Endodermal cell (in vitro differentiated cells): ENCODE results near the gene CASP2. TPM values are rescaled to one million over a fixed set of nuclear protein-coding genes. Genes with fewer than 3 reads are reported as not detected.

Source experiments
- DNase-seq: peaks from one replicate; pipeline ENCODE4 v3.0.0-alpha.2; 2017
- H3K27ac ChIP-seq: 2 replicates; pipeline ENCODE4 v1.5.1; 2013; ENCODE audit warnings: mild to moderate bottlenecking, low read depth, low read length, moderate library complexity
- H3K27me3 ChIP-seq: 2 replicates; pipeline ENCODE4 v1.6.1; 2013; ENCODE audit warnings: mild to moderate bottlenecking, low read length, moderate library complexity; ENCODE audit not compliant: insufficient read depth, control insufficient read depth, poor library complexity, severe bottlenecking
- H3K36me3 ChIP-seq: 2 replicates; pipeline ENCODE4 v1.7.0; 2013; ENCODE audit warnings: mild to moderate bottlenecking, low read length, moderate library complexity; ENCODE audit not compliant: control insufficient read depth, insufficient read depth
- H3K4me1 ChIP-seq: one replicate; pipeline ENCODE4 v1.7.0; 2013; ENCODE audit warnings: low read length; ENCODE audit not compliant: control insufficient read depth, insufficient read depth
- H3K4me3 ChIP-seq: 2 replicates; pipeline ENCODE4 v1.5.1; 2013; ENCODE audit warnings: mild to moderate bottlenecking, low read length, moderate library complexity
- H3K9ac ChIP-seq: 2 replicates; pipeline ENCODE4 v1.6.1; 2013; ENCODE audit warnings: mild to moderate bottlenecking, low read length, moderate library complexity; ENCODE audit not compliant: poor library complexity, severe bottlenecking; ENCODE audit errors: extremely low read depth
- H3K9me3 ChIP-seq: 2 replicates; pipeline ENCODE4 v1.6.1; 2013; ENCODE audit warnings: mild to moderate bottlenecking, low read length, moderate library complexity; ENCODE audit not compliant: control insufficient read depth
- H3K27ac Mint-ChIP-seq: 2 replicates; pipeline ENCODE4 v1.8.0; 2020; ENCODE audit warnings: mixed read lengths
- H3K27me3 Mint-ChIP-seq: 2 replicates; pipeline ENCODE4 v1.8.0; 2021; ENCODE audit warnings: mild to moderate bottlenecking, mixed read lengths; ENCODE audit not compliant: insufficient read depth
- H3K36me3 Mint-ChIP-seq: 2 replicates; pipeline ENCODE4 v1.8.0; 2020; ENCODE audit warnings: low read depth, mixed read lengths
- H3K4me1 Mint-ChIP-seq: 2 replicates; pipeline ENCODE4 v1.8.0; 2020; ENCODE audit warnings: mixed read lengths
- H3K4me3 Mint-ChIP-seq: 2 replicates; pipeline ENCODE4 v1.8.0; 2020; ENCODE audit warnings: mild to moderate bottlenecking, moderate library complexity, mixed read lengths
- H3K9me3 Mint-ChIP-seq: 2 replicates; pipeline ENCODE4 v1.8.0; 2020; ENCODE audit warnings: mild to moderate bottlenecking, mixed read lengths
- WGBS, 2 experiments: methylation state at CpG; one replicate each; pipeline versions ENCODE4 v1.1.5 to v1.1.7; 2013; ENCODE audit warnings: missing lambda C conversion rate in 2 of 2, mixed read lengths in 1 of 2; ENCODE audit not compliant: insufficient coverage in 1 of 2, insufficient read length in 1 of 2; 5-methylcytosine and 5-hydroxymethylcytosine counted together
- total RNA-seq, 2 donors: library from RNA; stranded (reverse); fragmentation: NEBNext Ultra II Directional in 1 of 2; extraction: Animal tissue kit (Norgen Biotek cat#: 25700) in 1 of 2; gene quantifications; 2 replicates in 1 of 2; 3 replicates in 1 of 2; pipeline ENCODE4 v1.2.1, GENCODE V29; 2021
- TF ChIP-seq, protein P1 (sequence below): fragments of 200-600 bp; sonication (generic); conservative IDR thresholded peaks from 2 replicates; pipeline ENCODE4 v1.5.0; 2021; ENCODE audit warnings: antibody characterized with exemption, mild to moderate bottlenecking

CASP2 gene
- total RNA-seq, 2 donors from 2014 or later = 47.9 to 48.3 TPM

DNA sequence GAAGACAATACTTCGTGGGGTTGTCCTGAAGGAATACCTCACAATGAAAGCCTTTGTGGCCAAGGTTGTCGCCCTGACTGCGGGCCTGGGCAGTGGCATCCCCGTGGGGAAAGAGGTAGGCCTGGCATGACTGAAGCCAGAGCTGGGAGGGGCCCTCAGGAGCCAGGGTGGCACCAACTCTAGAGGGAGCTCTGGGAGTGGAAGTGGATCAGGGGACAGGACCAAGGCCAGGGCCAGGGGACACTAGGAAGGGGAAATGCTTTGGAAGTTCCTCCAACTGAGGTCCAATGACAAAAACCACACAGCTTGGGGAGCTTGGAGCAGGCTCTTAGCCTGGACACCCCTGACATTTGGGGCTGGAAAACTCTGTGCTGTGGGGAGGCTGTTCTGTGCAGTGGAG is 33.6 kb downstream of the CASP2 start:
- no peaks in the 10 kb centered on the region for H3K9me3 Mint-ChIP-seq
- H3K4me3 ChIP-seq = no peak overlapping the region
- no peak overlapping the region for H3K27ac Mint-ChIP-seq
- no peaks in the 10 kb centered on the region for H3K4me1 ChIP-seq
- H3K36me3 Mint-ChIP-seq = no peaks in the 10 kb centered on the region
- no peak overlapping the region for H3K27ac ChIP-seq
- TF ChIP-seq, protein P1, sequence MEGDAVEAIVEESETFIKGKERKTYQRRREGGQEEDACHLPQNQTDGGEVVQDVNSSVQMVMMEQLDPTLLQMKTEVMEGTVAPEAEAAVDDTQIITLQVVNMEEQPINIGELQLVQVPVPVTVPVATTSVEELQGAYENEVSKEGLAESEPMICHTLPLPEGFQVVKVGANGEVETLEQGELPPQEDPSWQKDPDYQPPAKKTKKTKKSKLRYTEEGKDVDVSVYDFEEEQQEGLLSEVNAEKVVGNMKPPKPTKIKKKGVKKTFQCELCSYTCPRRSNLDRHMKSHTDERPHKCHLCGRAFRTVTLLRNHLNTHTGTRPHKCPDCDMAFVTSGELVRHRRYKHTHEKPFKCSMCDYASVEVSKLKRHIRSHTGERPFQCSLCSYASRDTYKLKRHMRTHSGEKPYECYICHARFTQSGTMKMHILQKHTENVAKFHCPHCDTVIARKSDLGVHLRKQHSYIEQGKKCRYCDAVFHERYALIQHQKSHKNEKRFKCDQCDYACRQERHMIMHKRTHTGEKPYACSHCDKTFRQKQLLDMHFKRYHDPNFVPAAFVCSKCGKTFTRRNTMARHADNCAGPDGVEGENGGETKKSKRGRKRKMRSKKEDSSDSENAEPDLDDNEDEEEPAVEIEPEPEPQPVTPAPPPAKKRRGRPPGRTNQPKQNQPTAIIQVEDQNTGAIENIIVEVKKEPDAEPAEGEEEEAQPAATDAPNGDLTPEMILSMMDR = peak; percentile 52
- no peaks in the 10 kb centered on the region for H3K27me3 ChIP-seq
- H3K4me1 Mint-ChIP-seq = peaks cover 12% of the 10 kb centered on the region
- H3K27me3 Mint-ChIP-seq = peaks cover 10% of the 10 kb centered on the region
- no peak overlapping the region for H3K4me3 Mint-ChIP-seq
- 89 to 90% methylated on average over 4 of the region's 4 CpGs for WGBS, 2 experiments
- no peaks in the 10 kb centered on the region for H3K36me3 ChIP-seq
- no peaks in the 10 kb centered on the region for H3K9me3 ChIP-seq
- peak; percentile 72 for DNase-seq
- no peak overlapping the region for H3K9ac ChIP-seq

DNA sequence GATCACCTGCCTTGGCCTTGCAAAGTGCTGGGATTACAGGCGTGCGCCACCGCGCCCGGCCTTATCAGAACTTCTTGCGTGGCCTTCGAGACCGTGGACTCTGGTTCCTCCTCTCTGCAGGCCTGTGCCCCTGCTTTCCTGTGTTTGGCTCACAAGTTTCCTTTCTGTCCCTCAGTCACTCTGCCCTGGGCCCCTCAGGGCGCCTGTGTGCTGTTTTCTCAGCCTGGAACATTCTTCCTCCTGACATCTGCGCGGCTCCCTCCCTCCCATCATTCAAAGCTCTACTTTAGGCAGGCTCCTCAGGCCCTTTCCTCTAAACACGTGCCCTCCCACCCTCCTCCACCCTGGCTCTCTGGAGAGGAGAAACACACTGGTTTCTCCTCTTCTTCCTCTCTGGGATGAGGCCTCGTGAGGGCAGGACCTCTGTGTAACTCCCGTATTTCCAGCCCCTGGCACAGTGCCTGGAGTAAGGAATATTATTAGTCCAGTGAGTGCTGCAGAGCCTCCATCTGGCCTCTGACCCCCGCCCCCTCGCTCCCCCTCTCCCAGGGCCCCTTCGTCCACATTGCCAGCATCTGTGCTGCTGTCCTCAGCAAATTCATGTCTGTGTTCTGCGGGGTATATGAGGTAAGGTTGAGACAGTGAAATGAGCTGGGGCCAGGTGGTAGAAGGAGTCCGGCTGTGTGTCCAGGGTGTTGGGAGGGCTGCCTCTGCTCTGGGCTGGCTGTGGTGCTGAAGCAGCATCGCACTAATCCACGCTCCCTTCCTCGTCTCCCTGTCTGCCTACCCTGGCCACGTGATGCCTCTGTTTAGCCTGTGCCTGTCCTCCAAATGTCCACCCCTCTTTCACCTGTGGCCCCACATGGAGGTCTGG is 34.8 kb downstream of the CASP2 start:
- Mint-ChIP-seq H3K9me3 (no peaks in the 10 kb centered on the region), H3K27me3 (peaks cover 15% of the 10 kb centered on the region), H3K27ac (no peak overlapping the region), H3K4me3 (no peak overlapping the region), H3K4me1 (peaks cover 12% of the 10 kb centered on the region), H3K36me3 (no peaks in the 10 kb centered on the region)
- Histone ChIP-seq H3K27ac (no peak overlapping the region), H3K36me3 (no peaks in the 10 kb centered on the region), H3K4me3 (no peak overlapping the region), H3K27me3 (no peaks in the 10 kb centered on the region), H3K9me3 (no peaks in the 10 kb centered on the region), H3K4me1 (no peaks in the 10 kb centered on the region), H3K9ac (no peak overlapping the region)
- WGBS, 2 experiments = 87% methylated on average over 16 to 23 of the region's 23 CpGs
- TF ChIP-seq, protein P1 = no peak
- DNase-seq = no peak

DNA sequence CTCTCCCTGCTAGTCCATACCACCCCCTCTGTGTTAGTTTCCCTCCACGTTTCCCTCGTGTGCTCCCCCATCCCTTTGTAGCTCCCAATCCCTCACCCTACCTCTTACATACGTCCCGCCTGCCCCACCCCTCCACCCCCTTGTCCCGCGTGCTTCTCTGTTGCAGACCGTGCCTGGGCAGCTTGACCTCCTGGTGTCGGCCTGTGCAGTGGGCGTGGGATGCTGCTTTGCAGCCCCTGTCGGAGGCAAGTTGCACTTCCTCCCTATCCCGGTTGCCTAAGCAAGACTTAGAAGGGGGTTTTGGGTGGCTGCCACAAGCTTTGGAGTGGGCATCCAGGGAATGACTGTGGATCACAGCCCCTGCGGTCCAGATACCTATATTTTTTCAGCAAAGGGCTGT is 35.5 kb downstream of the CASP2 start:
- Histone ChIP-seq H3K9ac (no peak overlapping the region), H3K4me3 (no peak overlapping the region), H3K4me1 (no peaks in the 10 kb centered on the region), H3K36me3 (no peaks in the 10 kb centered on the region), H3K9me3 (no peaks in the 10 kb centered on the region), H3K27me3 (no peaks in the 10 kb centered on the region), H3K27ac (no peak overlapping the region)
- Mint-ChIP-seq H3K36me3 (no peaks in the 10 kb centered on the region), H3K27ac (no peak overlapping the region), H3K4me3 (no peak overlapping the region), H3K27me3 (peaks cover 17% of the 10 kb centered on the region), H3K9me3 (no peaks in the 10 kb centered on the region), H3K4me1 (peaks cover 12% of the 10 kb centered on the region)
- DNase-seq = no peak
- WGBS, 2 experiments = 52 to 82% methylated on average over 4 to 12 of the region's 12 CpGs
- TF ChIP-seq, protein P1 = peak; percentile 26
